ENCODE results near the gene CACNA1H.
"Not testable (repeated sequence)": the region's sequence is repeated elsewhere in the genome, so short reads cannot be mapped to it uniquely, and the experiment has no call there.

Gene CACNA1H

DNA sequence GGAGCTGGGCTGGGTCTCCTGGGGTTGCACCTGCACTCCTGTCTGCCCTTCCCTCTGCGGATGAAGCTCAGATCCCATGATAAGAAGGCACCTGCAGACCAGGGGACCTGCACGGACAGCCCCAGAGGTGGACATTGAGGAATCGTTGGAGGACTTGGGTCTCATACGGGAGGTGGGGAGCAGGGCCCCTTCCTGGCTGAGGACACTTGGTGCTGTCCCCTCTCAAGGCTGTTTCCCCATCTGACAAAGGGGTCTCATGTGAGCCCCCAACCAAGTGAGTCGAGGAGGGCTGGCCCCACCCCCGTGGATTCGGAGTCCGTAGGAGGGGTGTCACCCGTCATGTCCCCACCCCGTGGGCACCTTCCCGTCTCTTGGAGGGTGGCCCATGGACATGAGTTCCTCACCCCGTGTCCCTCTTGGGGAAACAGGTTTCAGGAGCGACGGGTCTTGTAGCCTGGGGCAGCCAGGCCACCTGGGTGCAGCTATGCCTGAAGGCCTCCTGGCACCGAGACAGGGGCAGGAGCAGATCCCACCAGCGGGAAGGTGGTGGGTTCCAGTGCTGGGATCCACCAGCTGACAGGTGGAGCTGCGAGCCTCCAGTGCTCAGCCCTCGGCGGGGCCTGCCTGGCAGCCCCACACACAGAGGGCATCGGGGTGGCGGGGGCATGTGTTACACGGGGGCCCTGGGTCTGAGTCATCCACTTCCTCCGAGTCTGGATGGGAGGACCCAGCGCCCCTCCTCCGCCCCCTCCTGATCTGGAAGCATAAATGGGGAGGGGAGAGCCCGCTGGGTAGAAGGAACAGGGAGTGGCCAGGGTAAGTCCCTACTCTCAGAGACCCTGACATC is 102.6 kb downstream of the CACNA1H start, which contains the start of gene TPSD1:
Gene TPSD1, plus strand, starts transcription at position 794 of the 847 bp plus-strand sequence. CDS start 212 bp downstream, outside the sequence.
- not testable (repeated sequence) for DNase-seq (ENCODE audit: low read depth)

GRCh38 chr16:1256296-1256873 is 103.5 kb downstream of the CACNA1H start:
- not testable (repeated sequence) for DNase-seq (ENCODE audit: low read depth)

GRCh38 chr16:1256874-1257322 is 104.0 kb downstream of the CACNA1H start:
- DNase-seq (ENCODE audit: low read depth): no peak

DNA sequence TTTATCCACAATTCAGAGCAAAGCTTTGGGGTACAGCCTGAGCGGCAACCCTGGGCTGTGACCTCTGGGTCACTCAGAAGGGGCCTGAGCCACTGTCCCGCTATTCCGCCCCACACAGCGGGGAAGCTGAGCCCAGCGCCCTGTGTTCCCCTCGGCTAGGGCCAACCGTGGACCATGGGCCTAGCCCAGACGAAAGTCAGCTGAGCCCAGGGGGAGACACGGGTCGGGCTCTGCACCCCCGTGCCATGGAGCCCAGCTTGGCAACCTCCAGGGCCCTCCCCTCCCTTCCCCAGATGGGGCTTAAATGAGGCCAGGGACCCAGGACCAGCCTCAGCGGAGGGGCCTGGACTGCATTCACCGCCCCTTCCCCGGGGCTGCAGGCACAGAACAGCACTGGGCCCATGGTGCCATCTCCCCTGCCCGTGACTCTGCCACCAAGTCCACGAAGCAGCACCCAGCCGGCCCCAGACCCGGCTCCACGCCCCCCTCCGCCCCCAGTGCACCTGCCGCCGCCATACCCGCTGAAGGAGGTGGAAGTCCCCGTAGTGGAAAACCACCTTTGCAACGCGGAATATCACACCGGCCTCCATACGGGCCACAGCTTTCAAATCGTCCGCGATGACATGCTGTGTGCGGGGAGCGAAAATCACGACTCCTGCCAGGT is 104.8 kb downstream of the CACNA1H start:
- no peak for DNase-seq (ENCODE audit: low read depth)

DNA sequence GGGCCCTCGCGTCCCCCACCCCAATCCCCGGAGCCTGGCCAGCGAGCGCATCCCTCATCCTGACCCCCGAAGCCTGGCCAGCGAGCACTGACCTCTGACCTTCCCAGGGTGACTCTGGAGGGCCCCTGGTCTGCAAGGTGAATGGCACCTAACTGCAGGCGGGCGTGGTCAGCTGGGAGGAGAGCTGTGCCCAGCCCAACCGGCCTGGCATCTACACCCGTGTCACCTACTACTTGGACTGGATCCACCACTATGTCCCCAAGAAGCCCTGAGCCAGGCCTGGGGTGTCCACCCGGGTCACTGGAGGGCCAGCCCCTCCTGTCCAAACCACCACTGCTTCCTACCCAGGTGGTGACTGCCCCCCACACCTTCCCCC is 105.3 kb downstream of the CACNA1H start:
- no peak for DNase-seq (ENCODE audit: low read depth)

DNA sequence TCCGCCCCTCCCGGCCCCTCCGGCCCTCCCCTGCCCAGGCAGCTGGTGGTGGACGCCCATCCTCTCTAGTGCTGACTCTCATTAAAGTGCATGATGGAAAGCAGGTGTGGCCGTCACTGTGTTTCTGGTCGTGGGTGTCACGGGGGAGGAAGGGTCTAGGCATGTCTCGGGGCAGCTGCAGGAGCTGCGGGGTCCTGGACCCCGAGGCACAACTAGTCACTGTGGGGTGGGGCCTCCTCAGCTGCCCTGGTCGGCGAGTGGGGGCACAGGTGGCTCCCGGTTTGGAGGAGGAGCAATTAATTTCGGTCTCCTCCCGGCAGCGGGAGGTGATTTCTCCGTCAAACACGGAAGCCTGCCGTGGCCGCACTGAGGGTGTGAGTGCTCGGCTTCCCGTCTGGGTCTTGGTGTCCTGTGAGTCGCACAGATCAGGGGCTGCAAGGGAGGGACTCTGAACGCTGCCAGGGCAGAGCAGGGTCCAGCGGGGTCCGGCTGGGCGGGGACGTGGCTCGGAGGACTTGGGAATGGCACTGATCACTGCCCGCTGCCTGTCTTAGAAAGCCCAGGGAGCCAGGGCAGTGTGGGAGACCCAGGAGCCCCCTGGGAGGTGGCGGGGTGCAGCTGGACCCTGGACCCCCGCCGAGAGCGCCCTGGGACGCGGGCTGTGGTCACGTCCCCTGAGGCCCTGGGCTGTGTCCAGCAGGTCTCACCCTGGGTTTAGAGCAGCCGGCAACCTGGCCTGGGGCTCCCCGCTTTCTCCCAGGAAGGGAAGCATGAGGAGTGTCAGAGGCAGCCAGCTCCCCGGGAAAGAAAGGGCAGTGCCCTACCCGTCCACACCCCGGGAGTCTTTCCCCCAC is 106.2 kb downstream of the CACNA1H start:
- DNase-seq (ENCODE audit: low read depth): no peak

DNA sequence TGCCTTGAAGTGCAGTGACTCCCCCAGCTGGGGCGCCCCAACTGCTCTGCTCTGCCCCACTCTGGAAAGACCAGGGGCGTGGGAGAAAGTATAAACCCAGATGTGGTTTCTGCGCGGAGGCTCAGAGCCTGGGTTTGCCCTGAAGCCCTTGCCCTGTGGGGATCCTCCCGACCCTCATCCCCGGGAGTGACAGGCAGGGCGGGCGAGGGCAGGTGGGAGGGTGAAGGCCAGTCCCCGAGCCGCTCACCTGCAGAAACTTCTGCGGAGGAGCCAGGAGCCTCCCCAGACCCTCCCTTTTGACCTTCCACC is 106.8 kb downstream of the CACNA1H start:
- DNase-seq (ENCODE audit: low read depth): no peak

GRCh38 chr16:1260101-1260680 is 107.3 kb downstream of the CACNA1H start:
- no peak for DNase-seq (ENCODE audit: low read depth)

DNA sequence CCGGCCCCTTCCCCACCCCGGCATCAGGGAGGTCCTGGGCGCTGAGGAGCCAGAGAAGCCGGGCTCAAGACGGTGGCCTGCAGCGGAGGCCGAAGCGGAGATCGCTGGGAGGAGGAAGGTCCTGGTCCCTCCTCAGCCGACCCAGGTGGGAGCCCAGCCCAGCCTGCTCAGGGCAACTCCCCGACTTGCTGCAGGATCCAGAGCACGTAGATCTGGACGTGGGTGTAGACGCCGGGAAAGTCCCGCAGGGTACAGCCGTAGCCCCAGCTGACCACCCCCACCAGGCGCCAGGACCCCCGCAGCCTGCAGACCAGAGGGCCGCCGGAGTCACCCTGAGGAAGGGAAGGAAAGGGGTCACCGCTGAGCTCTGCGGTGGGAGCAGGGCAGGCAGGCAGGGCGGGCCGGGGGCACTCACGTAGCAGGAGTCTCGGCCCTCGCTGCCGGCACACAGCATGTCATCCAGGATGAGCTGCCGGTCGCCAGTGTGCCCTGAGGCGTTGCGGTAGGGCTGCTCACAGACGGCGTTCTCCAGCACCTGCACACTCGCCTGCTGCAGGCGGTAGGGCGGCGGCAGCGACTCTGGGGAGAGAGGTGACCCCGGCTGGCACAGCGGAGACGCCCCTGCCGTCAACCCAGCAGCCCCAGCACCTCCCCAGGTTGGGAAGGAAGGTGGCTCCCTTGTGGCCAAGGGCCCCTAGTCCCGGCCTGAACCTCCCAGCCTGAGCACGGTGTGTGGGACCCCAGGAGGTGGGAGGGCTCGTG is 108.4 kb downstream of the CACNA1H start:
- no peak for DNase-seq (ENCODE audit: low read depth)

DNA sequence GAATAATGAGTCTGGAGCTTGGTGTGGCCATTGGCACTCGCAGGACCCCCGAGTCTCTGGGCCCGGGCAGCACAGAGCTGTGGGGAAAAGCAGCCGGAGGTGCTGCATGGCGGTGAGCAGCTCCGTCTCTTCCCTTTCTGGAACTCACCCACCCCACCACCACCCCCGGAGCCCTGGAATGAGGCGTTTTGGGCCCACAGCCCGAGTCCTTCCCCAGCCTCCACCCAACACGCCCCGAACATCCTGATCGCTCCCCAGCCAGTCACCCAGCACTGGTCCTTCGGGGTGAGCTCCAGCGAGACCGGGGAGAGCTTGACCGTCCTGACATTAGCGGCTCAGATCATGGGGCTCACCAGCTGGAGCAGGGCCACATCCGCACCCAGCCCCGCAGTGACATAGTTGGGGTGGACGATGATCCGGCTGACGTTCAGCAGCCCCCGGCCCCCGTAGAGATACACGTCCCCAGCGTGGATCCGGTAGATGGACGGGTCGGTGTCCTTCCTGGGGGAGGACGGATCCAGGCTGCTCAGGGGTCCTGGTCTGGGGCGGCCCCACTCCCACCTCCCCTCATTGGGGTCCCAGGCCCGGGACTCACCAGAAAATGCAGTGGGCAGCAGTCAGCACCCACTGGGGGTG is 109.4 kb downstream of the CACNA1H start:
- DNase-seq (ENCODE audit: low read depth): no peak

GRCh38 chr16:1262846-1263221 is 109.9 kb downstream of the CACNA1H start:
- DNase-seq (ENCODE audit: low read depth): no peak

- no peak for DNase-seq (ENCODE audit: low read depth)
Observed at GRCh38 chr16:1263591-1264344, 110.9 kb downstream of the CACNA1H start.

GRCh38 chr16:1264345-1265089 is 111.6 kb downstream of the CACNA1H start:
- no peak for DNase-seq (ENCODE audit: low read depth)

DNA sequence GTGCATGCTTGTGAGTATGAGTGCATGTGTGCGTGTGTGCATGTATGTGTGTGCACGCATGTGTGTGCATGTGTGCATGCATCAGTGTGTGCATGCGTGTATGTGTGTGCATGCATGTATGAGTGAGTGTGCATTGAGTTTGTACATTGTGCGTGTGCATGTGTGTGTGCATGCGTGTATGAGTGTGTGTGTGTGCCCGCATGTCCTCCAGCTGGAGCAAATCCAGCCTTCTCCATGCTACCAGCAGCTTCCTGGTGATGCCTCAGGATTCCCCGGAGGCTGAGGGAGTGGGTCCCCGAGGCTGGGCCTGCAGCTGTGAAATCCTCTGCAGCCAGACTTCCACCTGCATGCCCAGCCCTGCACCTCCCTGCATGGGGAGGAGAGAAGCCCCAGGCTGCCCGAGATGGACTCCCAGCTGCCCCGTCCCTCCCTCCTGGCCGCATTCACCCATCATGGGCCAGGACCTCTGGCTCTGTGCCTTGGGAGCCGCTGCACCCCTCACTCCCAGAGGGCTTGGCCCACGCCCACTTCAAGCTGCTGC is 112.3 kb downstream of the CACNA1H start:
- no peak for DNase-seq (ENCODE audit: low read depth)

GRCh38 chr16:1265826-1266225 is 112.9 kb downstream of the CACNA1H start:
- no peak for DNase-seq (ENCODE audit: low read depth)

DNA sequence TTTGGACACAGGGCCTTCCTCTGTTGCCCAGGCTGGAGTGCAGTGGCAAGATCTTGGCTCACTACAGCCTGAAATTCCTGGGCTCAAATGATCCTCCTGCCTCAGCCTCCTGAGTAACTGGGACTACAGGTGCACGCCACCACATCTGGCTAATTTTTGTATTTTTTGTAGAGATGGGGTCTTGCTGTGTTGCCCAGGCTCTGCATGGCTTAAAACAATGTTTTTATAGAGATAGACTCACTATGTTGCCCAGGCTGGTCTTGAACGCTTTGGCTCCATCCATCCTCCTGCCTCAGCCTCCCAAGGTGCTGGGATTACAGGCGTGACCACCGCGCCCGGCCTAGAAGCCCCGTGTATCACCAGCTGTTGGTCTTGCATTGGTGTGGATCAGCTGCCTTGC is 116.5 kb downstream of the CACNA1H start:
- DNase-seq (ENCODE audit: low read depth): not testable (repeated sequence)

DNA sequence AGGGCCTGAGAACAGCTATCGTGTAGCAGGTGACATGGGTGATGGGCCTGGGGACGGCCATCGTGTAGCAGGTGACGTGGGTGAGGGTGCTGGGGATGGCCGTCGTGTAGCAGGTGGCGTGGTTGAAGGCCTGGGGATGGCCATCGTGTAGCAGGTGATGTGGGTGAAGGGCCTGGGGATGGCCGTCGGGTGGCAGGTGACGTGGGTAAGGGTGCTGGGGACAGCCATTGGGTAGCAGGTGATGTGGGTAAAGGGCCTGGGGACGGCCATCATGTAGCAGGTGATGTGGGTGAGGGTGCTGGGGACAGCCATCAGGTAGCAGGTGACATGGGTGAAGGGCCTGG is 118.4 kb downstream of the CACNA1H start:
- DNase-seq (ENCODE audit: low read depth): no peak
